CD4-positive, alpha-beta T cell treated with Interleukin-4 for 4 hours (primary cell): ENCODE results near the gene ZNF292.
"Not testable (repeated sequence)": the region's sequence is repeated elsewhere in the genome, so short reads cannot be mapped to it uniquely, and the experiment has no call there.

ENCODE experiments used
- DNase-seq: peaks from one replicate; pipeline ENCODE4 v3.0.0-alpha.2; 2020

The ZNF292 gene

GRCh38 chr6:87279196-87279595, 123.8 kb downstream of the ZNF292 start:
- DNase-seq, result peak; percentile 1

DNA sequence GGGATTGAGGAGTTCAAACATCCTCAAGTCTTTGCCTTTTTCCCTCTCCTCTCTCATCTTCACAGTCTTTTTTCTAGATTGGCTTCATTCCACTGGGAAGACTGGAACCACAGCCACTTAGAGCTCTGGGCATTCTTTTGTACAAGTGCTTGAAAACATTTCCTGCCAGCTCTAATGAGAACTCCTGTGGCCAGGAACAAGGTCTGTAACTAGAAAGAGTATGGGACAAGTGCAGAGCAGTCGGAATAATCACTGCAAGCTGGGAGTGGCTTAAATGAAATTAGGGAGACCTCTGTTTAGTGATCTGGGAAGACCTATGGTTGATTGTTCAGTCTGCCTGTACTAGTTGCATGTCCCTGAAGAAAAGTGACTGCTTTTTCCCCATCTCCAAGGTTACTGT, 126.1 kb downstream of the ZNF292 start:
- no peak for DNase-seq

DNA sequence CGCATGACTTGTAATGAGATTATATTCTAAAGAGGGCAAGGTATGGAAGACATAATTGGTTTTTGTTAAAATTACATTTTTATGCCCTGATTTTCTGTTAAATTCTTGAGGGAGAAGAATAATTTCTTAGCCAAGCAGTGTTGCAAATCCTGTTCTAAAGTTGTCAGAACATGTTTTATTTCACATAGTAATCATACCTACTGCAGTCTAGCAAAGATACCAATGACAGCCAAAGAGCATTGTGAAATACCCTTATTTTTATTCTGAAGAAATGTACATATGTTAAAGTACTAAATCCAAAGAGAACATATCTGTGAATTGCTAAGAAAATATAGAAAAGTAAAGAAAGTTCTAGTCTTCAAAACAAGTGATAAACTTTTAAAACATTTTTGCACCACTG, 127.4 kb downstream of the ZNF292 start:
- DNase-seq, result no peak

- no peak for DNase-seq
Measured at GRCh38 chr6:87283461-87283860, 128.1 kb downstream of the ZNF292 start.

DNA sequence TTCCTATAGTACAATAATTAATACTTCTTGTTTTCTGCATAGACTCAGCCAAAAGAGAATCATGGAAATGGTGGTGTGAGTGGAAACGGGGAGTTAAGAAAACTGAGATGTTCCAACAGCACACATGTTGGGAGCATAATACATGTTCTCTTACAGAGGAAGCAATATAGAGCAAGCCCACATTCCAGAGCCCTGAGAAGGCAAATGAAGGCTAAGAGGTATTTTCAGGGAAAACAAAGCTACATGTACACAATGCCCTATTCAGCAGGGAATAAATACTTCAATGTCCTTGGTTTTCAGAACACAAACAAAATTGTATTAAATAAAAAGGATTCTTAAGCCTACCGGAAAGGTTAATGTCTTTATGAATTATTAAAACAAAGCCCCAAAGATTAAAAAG, 131.9 kb downstream of the ZNF292 start:
- DNase-seq, result no peak

DNA sequence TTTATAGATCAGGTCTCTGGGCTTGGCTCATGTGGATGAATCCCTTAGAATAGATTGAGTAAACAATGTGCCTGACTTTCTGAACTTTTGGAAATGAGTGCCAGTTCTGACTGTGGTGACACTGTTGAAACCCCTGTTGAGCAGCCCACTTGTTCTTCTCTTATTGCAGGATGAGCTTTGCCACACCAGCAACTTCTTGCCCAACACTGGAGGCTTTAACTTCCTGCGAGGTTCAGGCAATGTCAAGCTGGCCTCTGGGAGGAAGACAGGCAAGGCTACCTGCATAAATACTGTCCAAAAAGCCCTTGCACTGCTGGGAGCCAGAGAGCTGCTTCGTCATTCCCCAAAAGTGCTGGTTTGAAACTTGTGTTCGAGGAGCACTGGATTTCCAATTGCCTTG, 134.2 kb downstream of the ZNF292 start:
- DNase-seq, result no peak

- DNase-seq, result no peak
Measured at GRCh38 chr6:87291883-87292282, 136.5 kb downstream of the ZNF292 start.

DNA sequence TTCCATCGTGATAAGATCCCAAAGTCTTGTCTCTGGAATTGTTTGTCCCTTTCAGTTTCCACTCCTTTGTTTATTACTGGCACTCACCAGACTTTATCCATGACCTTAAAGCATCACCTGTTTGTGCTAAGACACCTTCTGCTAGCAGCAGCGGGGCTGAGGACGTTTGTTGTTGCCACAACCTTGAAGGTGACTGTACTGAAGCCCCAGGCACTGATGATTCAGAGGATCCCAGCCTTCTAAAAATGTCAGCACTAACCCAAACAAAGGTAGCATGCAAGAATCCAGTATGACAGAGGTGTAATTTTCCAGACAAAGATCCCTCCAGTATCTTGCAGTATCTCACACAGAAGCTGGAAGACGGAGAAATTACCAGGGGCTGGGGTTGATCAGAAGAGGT, 138.2 kb downstream of the ZNF292 start:
- no peak for DNase-seq

DNA sequence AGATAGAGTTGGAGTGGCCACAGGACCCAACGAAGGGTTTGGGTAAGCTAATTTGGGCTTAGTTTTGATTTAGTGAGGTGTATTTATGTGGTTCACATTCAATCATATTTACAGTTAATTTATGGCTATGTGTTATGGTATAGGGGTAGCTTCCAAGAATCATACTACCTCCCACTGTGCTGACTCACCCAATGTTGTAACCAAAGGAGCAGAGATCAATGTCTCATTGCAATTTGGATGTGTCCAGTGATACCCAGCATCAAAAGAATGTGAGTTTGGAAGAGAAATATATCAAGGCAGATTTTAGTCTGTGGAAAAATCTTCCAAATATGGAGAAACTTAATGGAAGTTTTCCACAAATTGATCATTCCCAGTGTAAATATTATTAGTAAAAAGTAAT, 141.8 kb downstream of the ZNF292 start:
- DNase-seq, result no peak

- DNase-seq, result not testable (repeated sequence)
Measured at GRCh38 chr6:87301277-87301676, 145.9 kb downstream of the ZNF292 start.

DNA sequence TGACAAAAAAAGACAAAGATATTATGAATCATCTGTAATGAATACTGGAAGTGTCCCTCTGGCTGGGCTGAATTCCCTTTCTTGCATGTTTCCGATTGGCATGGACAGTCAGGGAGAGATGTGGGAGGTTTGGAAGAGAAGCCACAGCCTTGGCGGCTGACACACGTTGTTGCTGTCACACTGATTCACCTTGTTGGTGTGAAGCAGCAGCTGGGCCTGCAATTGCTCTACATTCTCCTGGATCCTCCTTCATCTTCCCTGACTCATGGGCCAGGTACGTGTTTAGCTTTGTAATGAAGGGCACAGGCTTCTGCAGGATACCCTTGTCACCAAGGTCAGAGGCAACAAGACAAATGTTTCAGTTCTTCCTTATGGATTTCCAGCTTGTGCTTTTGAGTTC, 153.6 kb downstream of the ZNF292 start:
- no peak for DNase-seq

- no peak for DNase-seq
Measured at GRCh38 chr6:87312860-87313259, 157.5 kb downstream of the ZNF292 start.
